ENCODE results near the gene CD47. TPM values are rescaled to one million over a fixed set of nuclear protein-coding genes. Genes with fewer than 3 reads are reported as not detected.

The CD47 gene
- total and polyA plus RNA-seq, 8 donors: 142 to 356 (median 187) TPM

- TF ChIP-seq, protein P1, sequence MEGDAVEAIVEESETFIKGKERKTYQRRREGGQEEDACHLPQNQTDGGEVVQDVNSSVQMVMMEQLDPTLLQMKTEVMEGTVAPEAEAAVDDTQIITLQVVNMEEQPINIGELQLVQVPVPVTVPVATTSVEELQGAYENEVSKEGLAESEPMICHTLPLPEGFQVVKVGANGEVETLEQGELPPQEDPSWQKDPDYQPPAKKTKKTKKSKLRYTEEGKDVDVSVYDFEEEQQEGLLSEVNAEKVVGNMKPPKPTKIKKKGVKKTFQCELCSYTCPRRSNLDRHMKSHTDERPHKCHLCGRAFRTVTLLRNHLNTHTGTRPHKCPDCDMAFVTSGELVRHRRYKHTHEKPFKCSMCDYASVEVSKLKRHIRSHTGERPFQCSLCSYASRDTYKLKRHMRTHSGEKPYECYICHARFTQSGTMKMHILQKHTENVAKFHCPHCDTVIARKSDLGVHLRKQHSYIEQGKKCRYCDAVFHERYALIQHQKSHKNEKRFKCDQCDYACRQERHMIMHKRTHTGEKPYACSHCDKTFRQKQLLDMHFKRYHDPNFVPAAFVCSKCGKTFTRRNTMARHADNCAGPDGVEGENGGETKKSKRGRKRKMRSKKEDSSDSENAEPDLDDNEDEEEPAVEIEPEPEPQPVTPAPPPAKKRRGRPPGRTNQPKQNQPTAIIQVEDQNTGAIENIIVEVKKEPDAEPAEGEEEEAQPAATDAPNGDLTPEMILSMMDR (IDR thresholded peaks at IDR 0.05): no peak
- no peak for ATAC-seq
- DNase-seq: no peak
- no peaks in the 10 kb centered on the region for H3K9me3 ChIP-seq
- H3K27ac ChIP-seq: peak overlapping the region in 1 of 2 donors; percentile 2
- H3K36me3 ChIP-seq: no peaks in the 10 kb centered on the region
- no peaks in the 10 kb centered on the region for H3K27me3 ChIP-seq
- H3K4me3 ChIP-seq: no peak overlapping the region
- H3K4me1 ChIP-seq: peaks cover 2 to 81% of the 10 kb centered on the region in 2 donors
- intact Hi-C loops (cut with DNase I): loop anchor here in 1 of 2 donors (10.0 kb wide), 1 partner anchor 61 kb away; no protein-coding TSS in a partner anchor
Measured at GRCh38 chr3:108085810-108086350, 5.0 kb downstream of the CD47 start.

DNA sequence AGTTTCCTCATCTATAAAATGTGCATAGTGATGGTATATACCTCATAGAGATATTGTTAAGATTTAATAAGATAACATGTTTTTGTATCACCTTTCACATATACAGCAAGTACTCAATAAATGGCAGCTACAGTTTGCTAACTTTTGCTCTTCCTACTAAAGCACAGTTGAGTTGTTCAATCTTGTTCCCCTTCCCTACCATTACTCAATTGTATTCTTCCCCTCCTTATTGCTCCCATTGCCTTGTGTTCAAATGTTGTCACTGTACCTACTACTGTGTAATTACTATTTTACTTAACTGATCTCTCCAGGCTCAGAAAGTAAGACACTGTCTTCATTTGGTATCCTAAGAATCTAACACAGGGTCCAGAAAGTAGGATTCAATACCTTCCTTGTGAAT, 5.5 kb downstream of the CD47 start:
- peaks cover 2 to 86% of the 10 kb centered on the region in 2 donors for H3K4me1 ChIP-seq
- H3K36me3 ChIP-seq: no peaks in the 10 kb centered on the region
- H3K4me3 ChIP-seq: no peak overlapping the region
- intact Hi-C loops (cut with DNase I): loop anchor here in 1 of 2 donors (10.0 kb wide), 1 partner anchor 61 kb away; no protein-coding TSS in a partner anchor
- H3K27ac ChIP-seq: peak overlapping the region in 1 of 2 donors; percentile 2
- no peaks in the 10 kb centered on the region for H3K9me3 ChIP-seq
- ATAC-seq (no peak), DNase-seq (no peak)
- TF ChIP-seq, protein P1 (IDR thresholded peaks at IDR 0.05): no peak
- no peaks in the 10 kb centered on the region for H3K27me3 ChIP-seq

GRCh38 chr3:108079877-108080276, 11.0 kb downstream of the CD47 start:
- DNase-seq (no peak), ATAC-seq (no peak)
- intact Hi-C loops (cut with DNase I): loop anchor here in 1 of 2 donors (10.0 kb wide), 1 partner anchor 55 kb away; no protein-coding TSS in a partner anchor
- H3K36me3 ChIP-seq: peaks cover 0 to 8% of the 10 kb centered on the region in 2 donors
- TF ChIP-seq, protein P1 (IDR thresholded peaks at IDR 0.05): no peak
- no peak overlapping the region for H3K27ac ChIP-seq
- H3K4me3 ChIP-seq: no peak overlapping the region
- H3K27me3 ChIP-seq: no peaks in the 10 kb centered on the region
- no peaks in the 10 kb centered on the region for H3K9me3 ChIP-seq
- peaks cover 2 to 63% of the 10 kb centered on the region in 2 donors for H3K4me1 ChIP-seq

- intact Hi-C loops (cut with DNase I): no loop called here
- Histone ChIP-seq H3K36me3 (peaks cover 0 to 8% of the 10 kb centered on the region in 2 donors), H3K4me3 (no peak overlapping the region), H3K27me3 (no peaks in the 10 kb centered on the region), H3K4me1 (peaks cover 2 to 59% of the 10 kb centered on the region in 2 donors), H3K9me3 (no peaks in the 10 kb centered on the region), H3K27ac (no peak overlapping the region)
- ATAC-seq (no peak), DNase-seq (no peak)
- TF ChIP-seq, protein P1 (IDR thresholded peaks at IDR 0.05): no peak
Measured at GRCh38 chr3:108079043-108079442, 11.8 kb downstream of the CD47 start.

GRCh38 chr3:108076564-108076963, 14.3 kb downstream of the CD47 start:
- Histone ChIP-seq H3K4me3 (no peak overlapping the region), H3K4me1 (peaks cover 0 to 44% of the 10 kb centered on the region in 2 donors), H3K9me3 (no peaks in the 10 kb centered on the region), H3K27me3 (no peaks in the 10 kb centered on the region), H3K27ac (peak overlapping the region in 1 of 2 donors; percentile 11), H3K36me3 (peaks cover 0 to 14% of the 10 kb centered on the region in 2 donors)
- ATAC-seq (no peak), DNase-seq (no peak)
- intact Hi-C loops (cut with DNase I): no loop called here
- TF ChIP-seq, protein P1 (IDR thresholded peaks at IDR 0.05): no peak

All from left lung (tissue), 10 donors.